Neural cell (in vitro differentiated cells): Measurements from ENCODE around the gene TCL1B. TPM values are rescaled to one million over a fixed set of nuclear protein-coding genes. Genes with fewer than 3 reads are reported as not detected.

Experiments
- H2AFZ ChIP-seq: fragments of 200-600, 300-800 bp; sonication (generic), shearing (Covaris generic); 2 replicates; pipeline ENCODE4 v1.6.0; 2014; ENCODE audit warnings: low read depth, mild to moderate bottlenecking, antibody characterized with exemption, low read length, moderate library complexity
- H3F3A ChIP-seq: fragments of 200-600 bp; shearing (Covaris generic); 2 replicates; pipeline ENCODE4 v1.6.1; 2016; ENCODE audit warnings: mild to moderate bottlenecking, moderate library complexity, mixed read lengths, antibody characterized with exemption, low read length; ENCODE audit not compliant: insufficient read depth, poor library complexity, severe bottlenecking
- H3K27ac ChIP-seq: fragments of 200-600, 300-800 bp; sonication (generic), shearing (Covaris generic); 2 replicates; pipeline ENCODE4 v1.5.1; 2014; ENCODE audit warnings: mild to moderate bottlenecking, low read length, moderate library complexity
- H3K27me3 ChIP-seq: fragments of 300-800, 200-600 bp; sonication (generic), shearing (Covaris generic); 2 replicates; pipeline ENCODE4 v1.6.0; 2014; ENCODE audit warnings: mild to moderate bottlenecking, low read depth, low read length, moderate library complexity; ENCODE audit not compliant: insufficient read depth
- H3K36me3 ChIP-seq: fragments of 300-800, 200-600 bp; sonication (generic), shearing (Covaris generic); 2 replicates; pipeline ENCODE4 v1.5.1; 2014; ENCODE audit warnings: mild to moderate bottlenecking, antibody characterized with exemption, low read length, moderate library complexity; ENCODE audit not compliant: insufficient read depth
- H3K4me2 ChIP-seq: fragments of 300-800, 200-600 bp; sonication (generic), shearing (Covaris generic); 2 replicates; pipeline ENCODE4 v1.6.0; 2014; ENCODE audit warnings: mild to moderate bottlenecking, low read length
- H3K4me3 ChIP-seq: fragments of 300-800, 200-600 bp; sonication (generic), shearing (Covaris generic); 2 replicates; pipeline ENCODE4 v1.5.1; 2014; ENCODE audit warnings: mild to moderate bottlenecking, low read length, moderate library complexity
- H3K79me2 ChIP-seq: fragments of 200-600 bp; shearing (Covaris generic); replicated peaks from 2 replicates; pipeline ENCODE4 v1.6.0; 2014; ENCODE audit warnings: mild to moderate bottlenecking, low read length, moderate library complexity; ENCODE audit not compliant: insufficient read depth
- H3K9ac ChIP-seq: fragments of 300-800, 200-600 bp; sonication (generic), shearing (Covaris generic); 2 replicates; pipeline ENCODE4 v1.6.1; 2016; ENCODE audit warnings: mild to moderate bottlenecking, low read length, mixed read lengths
- H3K9me2 ChIP-seq: fragments of 200-600 bp; shearing (Covaris generic); 2 replicates; pipeline ENCODE4 v1.6.1; 2016; ENCODE audit warnings: mild to moderate bottlenecking, low read length, mixed read lengths; ENCODE audit not compliant: insufficient read depth
- H3K9me3 ChIP-seq: fragments of 200-600, 300-800 bp; sonication (generic), shearing (Covaris generic); 2 replicates; pipeline ENCODE4 v1.6.1; 2016; ENCODE audit warnings: mild to moderate bottlenecking, mixed run types, low read length, moderate library complexity, mixed read lengths
- H4K20me1 ChIP-seq: fragments of 200-600 bp; shearing (Covaris generic); 2 replicates; pipeline ENCODE4 v1.6.1; 2016; ENCODE audit warnings: mild to moderate bottlenecking, mixed run types; ENCODE audit not compliant: insufficient read depth
- CTCF ChIP-seq: fragments of 450-650 bp; IDR thresholded peaks from 2 replicates; pipeline ENCODE4 v1.5.1; 2014; ENCODE audit warnings: antibody characterized with exemption, mild to moderate bottlenecking, moderate library complexity; ENCODE audit not compliant: poor library complexity, severe bottlenecking
- EP300 ChIP-seq: fragments of 450-650 bp; conservative IDR thresholded peaks from 2 replicates; pipeline ENCODE4 v1.6.1; 2014; ENCODE audit warnings: antibody characterized with exemption, mild to moderate bottlenecking, moderate library complexity; ENCODE audit not compliant: poor library complexity, severe bottlenecking
- EZH2 ChIP-seq: fragments of 200-600, 300-800 bp; shearing (Covaris generic), sonication (generic); IDR thresholded peaks from 2 replicates; pipeline ENCODE4 v1.6.1; 2014; ENCODE audit warnings: antibody characterized with exemption, low read length, borderline replicate concordance, mild to moderate bottlenecking; ENCODE audit not compliant: insufficient read depth, poor library complexity, severe bottlenecking
- MXI1 ChIP-seq: fragments of 450-650 bp; conservative IDR thresholded peaks from 2 replicates; pipeline ENCODE4 v1.6.1; 2014; ENCODE audit warnings: antibody characterized with exemption, mild to moderate bottlenecking; ENCODE audit not compliant: poor library complexity, severe bottlenecking
- POLR2AphosphoS5 ChIP-seq: IDR thresholded peaks from 2 replicates; pipeline ENCODE4 v1.6.1; 2012
- RAD21 ChIP-seq: fragments of 450-650 bp; conservative IDR thresholded peaks from 2 replicates; pipeline ENCODE4 v1.6.1; 2014; ENCODE audit warnings: antibody characterized with exemption, mild to moderate bottlenecking, moderate library complexity
- REST ChIP-seq: IDR thresholded peaks from 2 replicates; pipeline ENCODE4 v1.6.1; 2012; ENCODE audit warnings: borderline replicate concordance
- SMC3 ChIP-seq: fragments of 450-650 bp; conservative IDR thresholded peaks from 2 replicates; pipeline ENCODE4 v1.6.1; 2014; ENCODE audit warnings: antibody characterized with exemption, mild to moderate bottlenecking, moderate library complexity; ENCODE audit not compliant: poor library complexity
- TAF1 ChIP-seq: IDR thresholded peaks from 2 replicates; pipeline ENCODE4 v1.6.1; 2012; ENCODE audit warnings: low read depth
- polyA plus RNA-seq: library from polyadenylated mRNA; depleted of rRNA; stranded (reverse); fragments of >200 nt; gene quantifications from 2 replicates; pipeline ENCODE4 v1.2.3, GENCODE V29; 2014

The TCL1B gene
- polyA plus RNA-seq, 1 donor from 2014 or later = not detected

GRCh38 chr14:95655461-95655860 is 30.8 kb upstream of the TCL1B start:
- H3F3A ChIP-seq = no peaks in the 10 kb centered on the region
- no peak overlapping the region for H3K4me2 ChIP-seq
- no peak overlapping the region for H3K4me3 ChIP-seq
- H3K27ac ChIP-seq = no peak overlapping the region
- no peak overlapping the region for H3K9ac ChIP-seq
- H3K9me3 ChIP-seq = no peaks in the 10 kb centered on the region
- H4K20me1 ChIP-seq = no peaks in the 10 kb centered on the region
- no peaks in the 10 kb centered on the region for H3K27me3 ChIP-seq
- no peaks in the 10 kb centered on the region for H3K9me2 ChIP-seq
- H3K79me2 ChIP-seq = no peaks in the 10 kb centered on the region
- H2AFZ ChIP-seq = no peak overlapping the region
- TF ChIP-seq EP300 (no peak), POLR2AphosphoS5 (no peak), SMC3 (no peak), EZH2 (no peak), TAF1 (no peak), REST (no peak)
- no peaks in the 10 kb centered on the region for H3K36me3 ChIP-seq

- no peak overlapping the region for H3K27ac ChIP-seq
Measured at GRCh38 chr14:95656634-95657033, 29.6 kb upstream of the TCL1B start.

More at GRCh38 chr14:95656634-95657033, 29.6 kb upstream of the TCL1B start:
- H3F3A ChIP-seq = no peaks in the 10 kb centered on the region
- no peak overlapping the region for H2AFZ ChIP-seq
- no peaks in the 10 kb centered on the region for H3K9me2 ChIP-seq
- no peaks in the 10 kb centered on the region for H3K27me3 ChIP-seq
- no peaks in the 10 kb centered on the region for H3K79me2 ChIP-seq
- no peaks in the 10 kb centered on the region for H3K9me3 ChIP-seq
- H3K4me3 ChIP-seq = no peak overlapping the region
- H3K9ac ChIP-seq = no peak overlapping the region
- no peaks in the 10 kb centered on the region for H4K20me1 ChIP-seq
- no peaks in the 10 kb centered on the region for H3K36me3 ChIP-seq
- no peak for TF ChIP-seq CTCF
- no peak for TF ChIP-seq POLR2AphosphoS5
- TF ChIP-seq REST = no peak
- no peak for TF ChIP-seq SMC3
- TF ChIP-seq EZH2 = no peak
- TF ChIP-seq TAF1 = no peak
- TF ChIP-seq MXI1 = no peak
- no peak for TF ChIP-seq EP300
- no peak for TF ChIP-seq RAD21
- H3K4me2 ChIP-seq = no peak overlapping the region
